OCI-LY1 (cell line): ENCODE measurements around the gene DDI2.
A peak's percentile ranks its signal among the peaks of the same experiment; 100 is the strongest.

Source experiments
- H2AFZ ChIP-seq: fragments of 200-600 bp; sonication (generic), shearing (Covaris generic); 2 replicates; pipeline ENCODE4 v1.6.0; 2014; ENCODE audit warnings: antibody characterized with exemption, mild to moderate bottlenecking, low read length
- H3F3A ChIP-seq: fragments of 200-600 bp; sonication (generic), shearing (Covaris generic); 2 replicates; pipeline ENCODE4 v1.6.0; 2014; ENCODE audit warnings: mild to moderate bottlenecking, antibody characterized with exemption, low read length, moderate library complexity; ENCODE audit not compliant: insufficient read depth
- H3K27ac ChIP-seq: fragments of 200-600 bp; sonication (generic); 2 replicates; pipeline ENCODE4 v1.5.1; 2014; ENCODE audit warnings: low read length, mixed run types, mild to moderate bottlenecking, low read depth; ENCODE audit not compliant: poor library complexity, severe bottlenecking
- H3K27me3 ChIP-seq: fragments of 200-600 bp; sonication (generic); 2 replicates; pipeline ENCODE4 v1.6.0; 2014; ENCODE audit warnings: antibody characterized with exemption, mild to moderate bottlenecking, low read length, moderate library complexity; ENCODE audit not compliant: insufficient read depth
- H3K36me3 ChIP-seq: fragments of 200-600 bp; sonication (generic); 2 replicates; pipeline ENCODE4 v1.6.1; 2014; ENCODE audit warnings: mild to moderate bottlenecking, antibody characterized with exemption, low read length, moderate library complexity, mixed read lengths; ENCODE audit not compliant: insufficient read depth
- H3K4me1 ChIP-seq: fragments of 200-600 bp; sonication (generic); 2 replicates; pipeline ENCODE4 v1.5.1; 2014; ENCODE audit warnings: mild to moderate bottlenecking, low read length, moderate library complexity; ENCODE audit not compliant: insufficient read depth, severe bottlenecking
- H3K4me2 ChIP-seq: fragments of 200-600 bp; sonication (generic), shearing (Covaris generic); 2 replicates; pipeline ENCODE4 v1.6.1; 2014; ENCODE audit warnings: low read length
- H3K4me3 ChIP-seq: fragments of 200-600 bp; sonication (generic); 2 replicates; pipeline ENCODE4 v1.5.1; 2014; ENCODE audit warnings: low read length, low read depth, mild to moderate bottlenecking, mixed read lengths; ENCODE audit not compliant: poor library complexity, severe bottlenecking
- H3K79me2 ChIP-seq: fragments of 200-600 bp; shearing (Covaris generic); 2 replicates; pipeline ENCODE4 v1.6.1; 2016; ENCODE audit warnings: mixed run types, low read length, mixed read lengths; ENCODE audit not compliant: insufficient read depth
- H3K9ac ChIP-seq: fragments of 200-600 bp; sonication (generic), shearing (Covaris generic); 2 replicates; pipeline ENCODE4 v1.6.1; 2014; ENCODE audit warnings: mild to moderate bottlenecking, low read length, mixed read lengths
- H3K9me2 ChIP-seq: fragments of 200-600 bp; sonication (generic), shearing (Covaris generic); 2 replicates; pipeline ENCODE4 v1.6.1; 2014; ENCODE audit warnings: low read depth, mild to moderate bottlenecking, low read length, mixed read lengths
- H3K9me3 ChIP-seq: fragments of 200-600 bp; shearing (Covaris generic); 2 replicates; pipeline ENCODE4 v1.6.1; 2014; ENCODE audit warnings: low read length, mixed read lengths
- H4K20me1 ChIP-seq: fragments of 200-600 bp; sonication (generic), shearing (Covaris generic); 2 replicates; pipeline ENCODE4 v1.6.0; 2016; ENCODE audit warnings: mild to moderate bottlenecking, low read length; ENCODE audit not compliant: insufficient read depth
- EZH2 ChIP-seq: fragments of 200-600 bp; sonication (generic), shearing (Covaris generic); IDR thresholded peaks from 2 replicates; pipeline ENCODE4 v1.8.0; 2017; ENCODE audit warnings: borderline replicate concordance, mixed run types, mild to moderate bottlenecking, antibody characterized with exemption, low read length, moderate library complexity, mixed read lengths
- TF ChIP-seq, protein P1 (sequence below): fragments of 200-600 bp; sonication (generic), shearing (Covaris generic); IDR thresholded peaks from 2 replicates; pipeline ENCODE4 v1.5.1; 2017; ENCODE audit warnings: mild to moderate bottlenecking, antibody characterized with exemption, low read length, moderate library complexity, mixed read lengths

Gene DDI2

GRCh38 chr1:15701784-15702183 is 84.5 kb downstream of the DDI2 start:
- Histone ChIP-seq H3K79me2 (peaks cover 5% of the 10 kb centered on the region; the same call in 1 of the 2 replicates), H3K4me3 (no peak overlapping the region), H3K4me2 (no peak overlapping the region), H3K4me1 (peaks cover 25% of the 10 kb centered on the region), H3K36me3 (no peaks in the 10 kb centered on the region; the same call in 1 of the 2 replicates), H3K27ac (no peak overlapping the region), H3K27me3 (no peaks in the 10 kb centered on the region), H3F3A (no peaks in the 10 kb centered on the region), H4K20me1 (no peaks in the 10 kb centered on the region), H3K9me3 (no peaks in the 10 kb centered on the region), H3K9ac (no peak overlapping the region), H2AFZ (no peak overlapping the region), H3K9me2 (no peaks in the 10 kb centered on the region)
- TF ChIP-seq EZH2: no peak
- TF ChIP-seq, protein P1, sequence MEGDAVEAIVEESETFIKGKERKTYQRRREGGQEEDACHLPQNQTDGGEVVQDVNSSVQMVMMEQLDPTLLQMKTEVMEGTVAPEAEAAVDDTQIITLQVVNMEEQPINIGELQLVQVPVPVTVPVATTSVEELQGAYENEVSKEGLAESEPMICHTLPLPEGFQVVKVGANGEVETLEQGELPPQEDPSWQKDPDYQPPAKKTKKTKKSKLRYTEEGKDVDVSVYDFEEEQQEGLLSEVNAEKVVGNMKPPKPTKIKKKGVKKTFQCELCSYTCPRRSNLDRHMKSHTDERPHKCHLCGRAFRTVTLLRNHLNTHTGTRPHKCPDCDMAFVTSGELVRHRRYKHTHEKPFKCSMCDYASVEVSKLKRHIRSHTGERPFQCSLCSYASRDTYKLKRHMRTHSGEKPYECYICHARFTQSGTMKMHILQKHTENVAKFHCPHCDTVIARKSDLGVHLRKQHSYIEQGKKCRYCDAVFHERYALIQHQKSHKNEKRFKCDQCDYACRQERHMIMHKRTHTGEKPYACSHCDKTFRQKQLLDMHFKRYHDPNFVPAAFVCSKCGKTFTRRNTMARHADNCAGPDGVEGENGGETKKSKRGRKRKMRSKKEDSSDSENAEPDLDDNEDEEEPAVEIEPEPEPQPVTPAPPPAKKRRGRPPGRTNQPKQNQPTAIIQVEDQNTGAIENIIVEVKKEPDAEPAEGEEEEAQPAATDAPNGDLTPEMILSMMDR: no peak

GRCh38 chr1:15702722-15703550 is 85.7 kb downstream of the DDI2 start:
- Histone ChIP-seq H3K27ac (no peak overlapping the region), H2AFZ (no peak overlapping the region), H3K9ac (no peak overlapping the region), H3K4me1 (peaks cover 13% of the 10 kb centered on the region), H3K79me2 (peaks cover 5% of the 10 kb centered on the region; the same call in 1 of the 2 replicates), H3K36me3 (no peaks in the 10 kb centered on the region; the same call in 1 of the 2 replicates), H3F3A (no peaks in the 10 kb centered on the region), H4K20me1 (no peaks in the 10 kb centered on the region), H3K9me2 (no peaks in the 10 kb centered on the region), H3K4me3 (no peak overlapping the region), H3K27me3 (no peaks in the 10 kb centered on the region), H3K4me2 (no peak overlapping the region), H3K9me3 (no peaks in the 10 kb centered on the region)
- no peak for TF ChIP-seq EZH2
- TF ChIP-seq, protein P1: peak; percentile 16; the same call in 1 of the 2 replicates

DNA sequence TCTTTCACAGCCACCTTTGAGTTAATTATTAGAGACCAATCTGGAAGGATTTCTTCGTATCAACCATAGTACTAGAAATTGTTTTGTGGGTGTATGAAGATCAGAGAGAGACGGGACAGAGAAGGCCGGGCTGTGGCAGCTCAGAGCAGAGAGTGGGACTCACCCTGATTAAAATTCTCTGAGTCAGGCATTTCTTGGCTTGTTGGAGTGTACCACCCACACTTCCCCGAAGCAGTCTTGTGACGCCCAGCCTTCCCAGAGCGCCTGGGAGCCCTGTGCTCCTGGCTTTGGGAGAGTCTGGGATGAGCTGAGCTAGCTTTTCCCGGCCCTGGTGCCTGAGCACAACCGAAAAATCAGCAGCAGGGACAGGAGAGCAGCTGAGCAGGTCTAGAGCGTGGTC is 86.3 kb downstream of the DDI2 start:
- H4K20me1 ChIP-seq: no peaks in the 10 kb centered on the region
- H3K27ac ChIP-seq: no peak overlapping the region
- no peaks in the 10 kb centered on the region for H3K9me3 ChIP-seq
- no peaks in the 10 kb centered on the region; the same call in 1 of the 2 replicates for H3K36me3 ChIP-seq
- peaks cover 9% of the 10 kb centered on the region for H3K4me1 ChIP-seq
- H3K79me2 ChIP-seq: peaks cover 5% of the 10 kb centered on the region; the same call in 1 of the 2 replicates
- no peak overlapping the region for H3K9ac ChIP-seq
- no peak overlapping the region for H3K4me3 ChIP-seq
- H3K4me2 ChIP-seq: no peak overlapping the region
- H3K9me2 ChIP-seq: no peaks in the 10 kb centered on the region
- no peaks in the 10 kb centered on the region for H3K27me3 ChIP-seq
- H3F3A ChIP-seq: no peaks in the 10 kb centered on the region
- TF ChIP-seq, protein P1: no peak
- TF ChIP-seq EZH2: no peak
- H2AFZ ChIP-seq: no peak overlapping the region
